Anterior cingulate cortex (tissue), 58 donors: ENCODE results near the gene CHTF8.

ENCODE experiments used
- DNase-seq, 58 donors: peaks; one replicate each; lab custom pipeline; 2025; lab: John Stamatoyannopoulos, UW

The CHTF8 gene

DNA sequence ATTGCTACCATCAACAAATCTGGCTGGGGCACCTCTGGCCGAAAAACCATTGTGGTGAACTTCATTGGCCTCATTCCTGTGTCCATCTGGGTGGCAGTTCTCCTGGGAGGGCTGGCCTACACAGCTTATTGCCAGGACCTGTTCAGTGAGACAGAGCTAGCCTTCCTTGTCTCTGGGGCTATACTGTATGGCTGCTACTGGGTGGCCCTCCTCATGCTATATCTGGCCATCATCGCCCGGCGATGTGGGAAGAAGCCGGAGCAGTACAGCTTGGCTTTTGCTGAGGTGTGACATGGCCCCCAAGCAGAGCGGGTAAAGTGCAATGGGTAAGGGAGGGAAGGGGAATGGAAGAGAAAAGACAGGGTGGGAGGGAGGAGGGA lies 17.4 kb downstream of the CHTF8 start:
- DNase-seq: no peak

DNA sequence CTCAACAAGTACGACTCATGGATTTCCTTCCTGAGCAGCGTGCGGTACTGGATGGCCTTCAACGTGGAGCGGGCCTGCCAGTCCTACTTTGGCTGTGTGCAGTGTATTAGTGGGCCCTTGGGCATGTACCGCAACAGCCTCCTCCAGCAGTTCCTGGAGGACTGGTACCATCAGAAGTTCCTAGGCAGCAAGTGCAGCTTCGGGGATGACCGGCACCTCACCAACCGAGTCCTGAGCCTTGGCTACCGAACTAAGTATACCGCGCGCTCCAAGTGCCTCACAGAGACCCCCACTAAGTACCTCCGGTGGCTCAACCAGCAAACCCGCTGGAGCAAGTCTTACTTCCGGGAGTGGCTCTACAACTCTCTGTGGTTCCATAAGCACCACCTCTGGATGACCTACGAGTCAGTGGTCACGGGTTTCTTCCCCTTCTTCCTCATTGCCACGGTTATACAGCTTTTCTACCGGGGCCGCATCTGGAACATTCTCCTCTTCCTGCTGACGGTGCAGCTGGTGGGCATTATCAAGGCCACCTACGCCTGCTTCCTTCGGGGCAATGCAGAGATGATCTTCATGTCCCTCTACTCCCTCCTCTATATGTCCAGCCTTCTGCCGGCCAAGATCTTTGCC lies 17.9 kb downstream of the CHTF8 start:
- no peak for DNase-seq

DNA sequence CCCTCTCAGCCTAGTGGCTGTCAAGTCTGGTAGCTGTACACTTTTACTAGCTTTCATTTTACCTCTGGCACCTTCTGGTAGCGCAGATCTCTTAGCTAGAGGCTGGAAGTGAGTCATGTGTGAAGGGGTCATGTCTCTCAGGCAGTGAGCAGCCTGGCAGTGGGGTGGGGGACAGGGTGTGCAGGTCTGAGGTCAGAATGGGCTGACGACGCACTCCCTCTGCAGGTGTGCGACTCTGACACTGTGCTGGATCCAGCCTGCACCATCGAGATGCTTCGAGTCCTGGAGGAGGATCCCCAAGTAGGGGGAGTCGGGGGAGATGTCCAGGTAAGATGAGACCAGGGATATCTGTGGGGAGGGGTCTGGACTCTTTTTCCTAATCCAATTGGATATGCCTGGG lies 19.2 kb downstream of the CHTF8 start:
- DNase-seq: no peak

DNA sequence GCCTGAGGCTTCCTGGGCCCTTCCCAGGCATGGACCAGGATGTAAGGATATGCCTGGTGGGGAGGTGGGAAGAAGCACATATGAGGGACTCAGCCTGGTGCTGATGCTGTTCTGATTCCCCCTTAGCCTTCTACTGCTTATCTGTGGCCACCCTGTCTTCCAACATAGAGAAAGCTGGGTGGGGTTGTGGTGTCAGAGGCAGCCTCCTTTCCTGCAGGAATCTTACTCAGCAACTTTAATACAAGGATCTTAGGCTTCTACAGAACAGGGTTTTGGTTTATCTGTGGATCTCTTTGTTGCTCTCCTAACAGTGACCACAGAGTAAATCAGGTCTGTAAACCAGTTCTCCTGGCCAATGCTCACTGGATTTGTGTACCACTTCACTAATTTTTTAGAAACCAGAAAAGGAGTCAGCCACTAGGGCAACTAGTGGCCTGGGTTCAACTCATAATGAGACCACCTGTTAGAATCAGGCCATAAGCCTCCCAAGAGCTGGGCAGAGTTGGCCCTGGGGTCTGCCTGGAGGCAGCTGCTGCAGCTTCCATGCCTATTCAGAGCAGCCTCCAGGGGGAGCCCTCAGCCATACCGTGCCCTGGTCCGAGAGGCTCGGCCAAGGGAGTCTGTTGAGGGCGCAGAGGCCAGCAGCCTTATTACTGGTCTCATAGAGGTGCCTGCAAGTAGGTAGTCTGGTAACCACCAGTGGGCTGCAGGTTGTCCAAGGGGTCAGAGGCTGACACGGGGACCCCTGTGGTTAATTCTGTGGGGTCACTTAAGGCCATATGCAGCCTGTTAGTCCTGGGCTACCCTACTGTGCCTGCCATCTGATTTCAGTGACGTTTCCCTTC lies 19.9 kb downstream of the CHTF8 start:
- DNase-seq: peak in 4 of 58 donors; percentile 4 to 18 (median 10)

DNA sequence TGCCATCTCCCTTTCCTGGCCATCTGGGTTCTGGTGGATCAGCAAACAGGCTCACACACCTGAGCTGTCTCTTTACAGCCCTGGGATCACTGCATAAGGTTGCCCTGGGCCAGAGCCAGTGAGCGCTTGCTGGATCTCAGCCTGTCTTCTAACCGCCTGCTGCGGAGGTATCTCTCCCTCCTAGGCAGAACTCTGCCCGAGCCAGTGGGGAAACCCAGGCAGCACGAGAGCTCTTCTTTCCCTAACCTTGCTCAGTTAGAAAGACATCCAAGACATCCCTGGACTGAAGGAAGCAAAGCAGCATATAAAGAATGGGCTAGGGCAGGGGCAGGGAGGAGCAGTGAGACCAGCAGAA lies 20.5 kb downstream of the CHTF8 start:
- no peak for DNase-seq

DNA sequence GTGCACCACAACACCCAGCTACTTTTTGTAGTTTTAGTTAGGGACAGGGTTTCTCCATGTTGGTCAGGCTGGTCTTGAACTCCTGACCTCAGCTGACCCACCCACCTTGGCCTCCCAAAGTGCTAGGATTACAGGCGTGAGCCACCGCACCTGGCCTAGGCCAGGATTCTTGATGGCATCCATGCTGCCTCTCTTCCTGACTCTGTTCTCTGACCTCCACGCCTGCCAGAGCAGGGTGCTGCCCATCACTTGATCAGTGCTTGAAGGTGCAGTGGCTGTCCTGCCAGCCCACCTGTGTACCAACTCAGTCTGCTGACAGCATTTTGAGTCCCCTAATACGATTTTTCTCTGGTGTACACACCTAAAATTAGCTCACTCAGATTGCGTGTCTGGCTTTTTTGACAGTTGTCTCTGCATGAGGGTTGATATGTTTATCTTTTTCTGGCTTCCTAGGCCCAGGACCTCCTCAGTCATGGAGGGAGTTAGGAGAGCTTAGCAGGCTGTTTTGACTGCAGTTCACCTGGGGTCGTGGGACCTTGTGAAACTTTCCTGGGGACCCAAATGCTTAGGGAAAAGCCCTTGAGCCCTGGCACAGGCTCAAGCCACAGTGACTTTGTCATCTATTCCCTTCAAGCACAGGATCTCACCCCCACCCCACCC lies 21.0 kb downstream of the CHTF8 start:
- DNase-seq: no peak

DNA sequence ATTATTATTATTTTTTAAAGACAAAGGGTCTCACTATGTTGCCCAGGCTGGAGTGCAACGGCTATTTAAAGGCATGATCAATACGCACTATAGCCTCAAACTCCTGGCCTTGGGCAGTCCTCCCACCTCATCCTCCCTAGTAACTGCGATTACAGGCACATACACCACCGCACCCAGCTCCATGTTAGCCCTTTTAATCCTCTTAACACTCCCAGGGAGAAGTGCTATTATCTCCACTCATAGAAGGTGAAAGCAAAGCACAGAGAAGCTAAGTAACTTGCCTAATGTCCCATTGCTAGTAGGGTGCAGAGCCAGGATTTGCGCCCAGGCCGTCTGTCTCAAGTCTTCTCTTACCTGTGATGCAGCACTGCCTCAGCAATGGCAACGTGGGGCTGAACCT lies 22.0 kb downstream of the CHTF8 start:
- DNase-seq: no peak

DNA sequence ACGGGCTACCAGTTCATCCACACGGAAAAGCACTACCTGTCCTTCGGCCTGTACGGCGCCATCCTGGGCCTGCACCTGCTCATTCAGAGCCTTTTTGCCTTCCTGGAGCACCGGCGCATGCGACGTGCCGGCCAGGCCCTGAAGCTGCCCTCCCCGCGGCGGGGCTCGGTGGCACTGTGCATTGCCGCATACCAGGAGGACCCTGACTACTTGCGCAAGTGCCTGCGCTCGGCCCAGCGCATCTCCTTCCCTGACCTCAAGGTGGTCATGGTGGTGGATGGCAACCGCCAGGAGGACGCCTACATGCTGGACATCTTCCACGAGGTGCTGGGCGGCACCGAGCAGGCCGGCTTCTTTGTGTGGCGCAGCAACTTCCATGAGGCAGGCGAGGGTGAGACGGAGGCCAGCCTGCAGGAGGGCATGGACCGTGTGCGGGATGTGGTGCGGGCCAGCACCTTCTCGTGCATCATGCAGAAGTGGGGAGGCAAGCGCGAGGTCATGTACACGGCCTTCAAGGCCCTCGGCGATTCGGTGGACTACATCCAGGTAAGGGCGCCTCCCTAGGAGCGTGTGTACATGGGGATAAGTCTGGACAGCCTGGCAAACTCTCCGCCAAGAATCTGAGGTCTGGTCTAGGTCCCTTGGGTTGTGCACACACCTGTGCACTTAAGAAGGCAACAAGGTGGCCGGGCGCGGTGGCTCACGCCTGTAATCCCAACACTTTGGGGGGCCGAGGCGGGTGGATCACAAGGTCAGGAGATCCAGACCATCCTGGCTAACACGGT lies 22.7 kb downstream of the CHTF8 start:
- DNase-seq: no peak

DNA sequence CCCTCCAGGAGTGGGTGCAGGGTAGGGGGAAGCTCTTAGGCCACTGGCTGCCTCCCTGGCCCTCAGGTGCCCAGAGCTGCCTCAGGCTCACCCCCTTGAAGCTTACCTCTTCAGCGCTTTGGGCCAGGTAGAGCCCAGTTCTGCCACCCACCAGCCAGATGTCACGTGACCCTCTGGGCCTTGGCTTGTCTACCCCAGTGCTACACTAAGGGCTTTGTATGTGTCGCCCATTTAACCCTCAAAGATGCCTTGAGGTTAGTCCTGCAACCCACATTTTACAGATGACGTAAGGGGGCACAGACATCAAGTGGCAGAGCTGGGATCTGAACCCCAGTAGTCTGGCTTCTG lies 23.5 kb downstream of the CHTF8 start:
- DNase-seq: no peak

DNA sequence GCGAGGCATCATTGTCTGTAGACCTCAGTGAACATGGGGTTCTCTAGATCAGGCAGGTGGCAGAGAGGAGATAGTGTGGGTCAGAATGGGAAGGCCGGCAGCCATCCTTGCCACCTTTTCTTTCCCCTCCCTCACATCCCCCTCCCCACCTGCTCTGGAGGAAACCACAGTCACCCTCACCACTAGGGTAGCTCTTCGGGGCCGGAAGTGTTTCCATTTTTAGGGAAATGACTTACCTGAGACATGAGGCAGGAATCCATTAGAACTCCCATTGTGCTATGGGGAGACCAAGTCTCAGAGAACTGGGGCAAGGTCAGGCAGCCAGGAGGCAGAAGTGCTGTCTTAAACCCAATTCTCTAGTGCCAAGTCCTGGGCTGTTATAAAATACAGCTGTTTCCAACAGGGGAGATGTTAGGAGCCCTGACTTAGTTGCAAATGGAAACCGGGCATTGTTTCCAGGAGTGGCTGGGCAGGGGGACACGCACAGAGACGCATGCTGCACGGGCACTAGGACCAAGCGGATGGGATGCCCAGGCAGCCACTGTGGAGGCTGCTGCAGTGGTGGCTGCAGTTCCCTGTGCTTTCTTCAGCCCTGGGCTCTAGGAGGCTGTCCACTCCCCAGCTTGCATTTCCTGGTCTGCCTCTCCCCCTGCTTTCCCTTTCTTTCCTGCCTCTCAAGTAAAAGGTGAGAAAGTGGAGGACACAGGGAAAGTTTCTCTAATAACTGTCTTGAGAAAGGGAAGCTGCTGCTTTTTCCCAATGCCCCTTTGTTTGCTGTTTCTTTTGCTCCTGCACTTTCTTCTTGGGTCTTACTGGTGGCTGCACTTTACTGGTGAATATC lies 24.1 kb downstream of the CHTF8 start:
- no peak for DNase-seq

DNA sequence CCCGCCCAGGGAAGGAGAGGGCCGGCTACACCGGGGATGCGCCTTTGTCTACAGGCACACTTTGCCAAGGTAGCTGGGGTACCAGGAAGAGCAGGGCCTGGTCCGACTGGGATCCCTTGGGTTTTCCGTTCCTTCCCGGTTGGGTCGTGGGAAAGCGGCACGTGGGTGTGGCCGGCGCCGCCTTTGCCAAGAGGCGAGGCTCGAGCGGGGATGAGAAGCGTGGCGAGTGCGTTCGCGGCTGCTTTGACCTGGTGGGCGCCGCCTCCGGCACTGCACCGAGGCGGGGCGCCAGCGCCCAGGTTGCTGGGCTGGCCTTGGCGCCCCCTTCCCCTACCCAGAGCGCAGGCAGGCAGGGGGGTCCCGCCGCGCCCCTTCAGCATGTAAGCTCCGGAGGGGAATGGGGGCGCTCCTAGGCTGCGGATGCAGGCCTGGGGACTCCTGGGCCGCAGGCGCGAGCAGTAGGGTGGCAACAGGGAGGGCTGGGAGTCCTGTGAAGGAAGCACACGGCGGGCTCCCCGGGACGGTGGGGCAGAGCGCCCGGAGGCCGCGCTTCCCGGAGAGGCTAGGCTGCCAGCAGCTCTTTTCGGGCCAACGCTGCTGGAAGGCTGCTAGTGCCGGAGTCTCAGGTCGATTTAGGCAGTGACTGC lies 24.9 kb downstream of the CHTF8 start:
- peak in 1 of 58 donors; percentile 23 for DNase-seq

DNA sequence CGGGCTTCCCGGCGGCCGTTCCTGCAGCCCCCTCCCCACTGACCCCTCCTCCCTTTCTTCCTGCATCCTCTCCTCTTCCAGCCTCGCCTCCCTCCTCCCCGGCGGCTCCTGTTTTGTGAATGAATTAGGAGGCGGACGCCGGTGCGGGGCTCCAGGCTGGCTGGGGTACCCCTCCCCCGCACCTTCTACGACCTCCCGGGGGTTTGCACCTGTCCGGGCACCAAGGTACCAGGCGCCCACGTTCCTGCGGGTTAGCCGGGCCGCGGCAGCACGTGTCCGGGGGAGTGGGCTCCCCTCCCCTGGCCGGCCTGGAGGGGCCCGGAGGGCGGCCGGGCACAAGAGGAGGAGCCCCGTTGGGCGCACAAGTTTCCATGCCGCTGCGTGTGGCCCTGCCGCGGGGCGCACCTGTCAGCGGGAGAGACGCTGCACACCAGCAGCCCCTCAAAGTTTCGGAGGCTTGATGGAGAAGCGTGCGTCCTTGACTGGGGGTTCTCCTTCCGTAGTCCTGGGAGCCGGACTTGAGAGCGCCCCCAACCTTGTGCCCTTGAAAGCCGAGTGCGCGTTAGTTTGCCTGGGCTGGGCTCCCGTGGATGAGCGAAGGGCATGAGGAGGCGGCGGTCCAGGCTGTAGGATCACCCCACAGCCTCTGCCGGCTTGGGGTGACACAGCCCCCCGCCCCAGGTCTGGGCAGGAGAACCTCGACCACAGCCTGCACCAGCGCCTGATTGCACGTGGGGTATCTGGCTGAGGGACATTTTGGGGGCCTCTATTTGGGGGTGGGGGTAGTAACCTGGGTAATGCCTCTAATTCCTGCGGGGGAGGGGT lies 25.7 kb downstream of the CHTF8 start:
- no peak for DNase-seq

DNA sequence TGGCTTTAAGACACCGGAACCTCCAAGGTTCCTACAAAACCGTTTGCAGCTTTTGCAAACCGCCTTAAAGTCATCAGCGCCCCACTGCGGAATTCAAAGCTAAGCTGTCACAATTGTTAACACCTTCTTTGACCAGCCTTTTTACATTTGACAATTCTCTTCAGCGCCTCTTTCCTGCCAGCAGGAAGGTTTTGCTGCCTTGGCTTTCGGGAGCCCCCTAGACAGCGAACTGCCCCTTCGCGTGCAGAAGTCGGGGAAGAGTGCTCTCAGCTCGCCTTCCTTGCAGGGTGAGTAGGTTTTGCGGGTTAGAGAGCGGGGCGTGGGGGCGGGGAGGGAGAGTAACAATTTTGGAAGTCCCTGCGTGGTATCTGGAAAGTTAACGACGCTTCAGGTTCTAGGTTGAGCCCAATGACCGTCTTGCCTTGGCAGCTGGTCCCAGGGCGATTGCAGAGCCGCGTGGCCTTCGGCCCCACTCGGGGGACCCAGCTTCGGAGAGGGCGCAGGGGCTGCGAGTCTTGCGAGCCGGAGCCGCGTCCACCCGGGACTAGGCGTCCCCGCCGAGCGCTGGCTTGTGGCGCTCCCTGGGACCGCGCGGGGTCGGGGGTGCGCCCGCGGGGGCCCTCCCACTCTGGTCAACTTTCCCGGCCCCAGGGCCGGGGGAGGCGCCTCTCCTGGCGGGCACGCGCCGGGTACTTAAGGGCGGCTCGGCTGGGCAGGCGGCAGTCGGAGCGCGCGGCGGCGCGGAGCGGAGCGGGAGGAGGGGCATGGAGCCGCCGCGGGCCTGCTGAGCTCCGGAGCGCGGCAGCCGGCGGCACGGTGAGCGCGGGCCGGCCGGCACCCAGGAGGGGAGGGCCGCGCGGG lies 26.7 kb downstream of the CHTF8 start, which contains the start of gene HAS3:
HAS3 (plus strand) TSS at position 153 of the 861 bp plus-strand sequence. CDS start 3,743 bp downstream, outside the sequence.
- DNase-seq: peak in 24 of 58 donors; percentile 8 to 49 (median 18)

DNA sequence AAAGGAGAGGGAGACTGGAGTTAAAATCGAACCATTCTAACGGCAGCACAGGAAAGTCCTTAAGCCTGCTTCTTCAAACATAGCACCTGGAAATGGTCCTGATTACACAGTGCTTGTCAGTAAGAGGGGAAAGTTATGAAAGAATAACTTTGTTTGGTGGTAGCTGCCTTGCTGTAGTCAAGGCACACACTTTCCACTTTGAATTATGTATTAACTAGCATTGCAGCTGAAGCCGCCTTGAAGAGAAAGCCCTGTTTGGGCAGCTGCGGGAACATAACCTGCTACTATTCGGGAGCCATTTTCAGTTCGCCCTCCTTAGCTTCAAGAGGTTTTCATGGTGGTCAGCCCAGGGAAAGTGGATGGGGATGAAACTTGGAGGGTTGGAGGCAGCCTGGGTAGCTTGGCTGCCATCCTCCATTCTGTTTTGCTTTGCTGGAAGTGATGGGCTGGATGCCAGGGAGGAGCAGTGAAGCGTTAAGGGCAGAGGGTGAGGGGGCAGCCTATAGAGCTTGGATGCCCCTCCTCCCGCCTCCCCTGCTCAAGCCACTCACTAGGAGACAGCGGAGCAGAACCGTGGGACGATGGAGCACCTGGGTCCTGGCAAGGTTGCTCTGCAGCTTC lies 32.2 kb downstream of the CHTF8 start:
- DNase-seq: no peak

DNA sequence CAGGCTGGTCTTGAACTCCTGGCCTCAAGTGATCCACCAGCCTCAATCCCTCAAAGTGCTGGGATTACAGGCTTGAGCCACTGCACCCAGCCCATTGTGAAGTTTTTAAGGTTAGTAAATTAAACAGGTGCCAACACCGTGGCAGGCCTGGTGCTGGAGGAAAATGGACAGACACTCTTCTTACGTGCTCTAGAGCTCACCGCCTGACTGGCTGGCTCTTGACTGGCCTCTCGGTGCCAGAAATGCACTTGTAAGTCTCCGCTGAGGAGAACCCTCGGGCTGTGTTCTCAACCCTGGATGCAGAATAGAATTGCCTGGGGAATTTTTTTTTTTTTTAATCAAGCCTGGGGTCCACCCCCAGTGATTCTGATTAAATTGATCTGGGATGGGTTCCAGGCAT lies 37.2 kb downstream of the CHTF8 start:
- no peak for DNase-seq

DNA sequence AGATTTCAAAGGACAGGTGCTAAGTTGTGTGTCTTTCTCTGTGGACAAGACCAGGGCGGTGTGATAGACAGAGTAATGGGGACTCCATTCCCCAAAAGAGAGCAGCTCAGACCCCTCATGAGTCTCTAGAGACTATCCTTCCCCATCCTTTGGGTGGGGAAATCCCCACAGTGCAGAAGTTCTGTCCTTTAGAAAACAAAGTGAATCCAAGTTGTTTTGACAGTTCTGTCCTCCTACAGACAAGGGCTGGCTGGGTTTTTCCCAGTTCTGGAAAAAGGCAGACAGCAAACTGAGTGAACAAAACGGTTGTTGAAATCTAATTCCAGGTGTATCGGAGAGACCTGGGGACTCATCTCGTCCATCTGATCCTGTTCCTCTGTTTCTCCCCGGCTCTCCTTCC lies 37.9 kb downstream of the CHTF8 start:
- no peak for DNase-seq

DNA sequence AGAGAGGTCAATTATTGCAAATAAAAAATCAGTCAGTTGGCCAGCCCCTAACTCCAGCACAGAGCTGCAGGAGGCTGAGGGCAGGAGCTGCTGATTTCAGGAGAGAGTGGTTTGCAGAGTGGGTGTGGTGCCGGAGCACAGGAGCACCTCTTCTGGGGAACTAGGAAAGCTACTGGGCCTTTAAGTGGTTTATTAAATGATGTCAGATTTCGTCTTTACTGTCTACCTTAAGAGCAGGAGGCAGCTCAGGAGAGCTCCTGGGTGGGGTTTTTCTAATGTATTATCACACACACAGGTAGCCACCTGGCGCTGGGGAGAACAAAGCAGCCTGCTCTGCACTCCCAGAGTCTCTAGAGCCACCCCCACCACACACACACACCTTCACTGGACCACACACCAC lies 38.4 kb downstream of the CHTF8 start:
- no peak for DNase-seq
